AG08395 (cell line): ENCODE results near the gene CENPU.
"Not testable (repeated sequence)": the region's sequence is repeated elsewhere in the genome, so short reads cannot be mapped to it uniquely, and the experiment has no call there.

ENCODE experiments used
- DNase-seq: peaks from one replicate; pipeline ENCODE4 v3.0.0; 2012; ENCODE audit warnings: mixed read lengths, low spot score

Gene CENPU

DNA sequence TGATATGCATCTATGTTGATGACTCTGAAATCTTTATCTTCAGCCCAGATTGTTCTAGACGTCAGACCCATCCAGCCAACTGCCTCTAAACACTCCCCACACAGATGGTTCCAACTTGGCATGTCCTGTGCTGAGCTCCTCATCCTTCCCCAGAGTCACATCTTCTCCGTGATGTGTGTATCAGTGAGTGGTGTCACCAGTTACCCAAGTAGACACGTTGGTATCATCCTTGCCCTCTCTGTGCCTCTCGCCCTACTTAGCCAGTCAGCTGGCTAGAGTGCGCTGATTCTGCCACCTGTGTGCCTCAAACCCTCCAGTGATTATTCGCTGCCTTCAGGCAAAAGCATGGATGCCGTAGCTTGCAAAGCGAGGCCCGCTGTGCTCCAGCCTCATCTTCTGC, 65.8 kb downstream of the CENPU start:
- no peak for DNase-seq

DNA sequence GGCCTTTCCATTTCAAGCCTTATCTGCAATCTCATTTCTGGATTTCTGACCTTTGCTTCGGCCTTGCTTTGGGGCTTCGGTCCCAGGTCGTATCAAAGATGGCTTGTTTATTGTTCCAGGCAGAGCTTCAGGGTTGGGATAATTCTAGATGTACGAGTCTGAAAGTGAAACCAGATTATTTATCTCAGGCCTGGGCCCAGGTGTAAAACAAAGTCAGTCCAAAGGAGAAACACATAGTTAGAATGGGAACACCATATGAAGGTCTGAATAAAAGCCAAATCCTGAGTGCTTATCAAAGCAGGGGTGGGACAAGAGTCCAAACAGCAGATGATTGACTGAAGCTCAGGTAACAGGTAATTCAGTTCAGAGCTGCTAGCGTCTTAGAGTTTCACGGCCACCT, 67.2 kb downstream of the CENPU start:
- DNase-seq = no peak

DNA sequence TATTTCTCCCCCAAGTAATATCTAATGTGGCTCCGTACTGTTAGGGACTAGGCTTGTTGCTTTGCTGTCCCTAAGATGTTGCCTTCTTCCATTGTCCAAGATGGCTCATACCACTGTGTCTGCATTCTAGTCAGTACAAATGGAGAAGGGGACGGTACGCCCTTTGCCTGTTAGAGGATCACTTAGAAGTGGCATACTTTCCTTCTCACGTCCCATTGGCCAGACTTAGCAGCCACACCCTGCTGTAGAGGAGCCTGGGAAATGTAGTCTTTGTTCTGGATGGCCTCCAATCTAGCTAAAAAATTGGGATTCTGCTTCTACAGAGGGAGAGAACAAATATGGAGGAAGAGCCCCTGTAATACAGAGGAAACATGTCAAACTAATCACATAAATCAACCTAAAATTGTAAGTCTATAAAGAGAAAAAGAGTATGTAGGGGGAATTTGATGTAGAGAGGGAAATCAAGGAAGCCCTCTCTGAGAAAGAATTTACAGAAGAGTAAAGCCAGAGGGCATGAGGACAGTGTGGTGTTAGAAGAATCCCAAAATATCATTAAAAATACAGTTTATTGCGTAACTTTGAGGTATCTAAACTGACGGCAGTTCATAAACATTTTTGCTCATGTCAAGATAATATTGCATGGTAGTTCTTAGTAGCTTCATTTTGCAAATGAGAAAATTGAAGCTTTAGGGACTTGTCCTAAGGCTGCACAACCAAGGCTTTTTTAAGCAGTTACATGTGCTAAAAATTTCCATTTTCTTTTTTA, 69.3 kb downstream of the CENPU start:
- peak; percentile 48 for DNase-seq

DNA sequence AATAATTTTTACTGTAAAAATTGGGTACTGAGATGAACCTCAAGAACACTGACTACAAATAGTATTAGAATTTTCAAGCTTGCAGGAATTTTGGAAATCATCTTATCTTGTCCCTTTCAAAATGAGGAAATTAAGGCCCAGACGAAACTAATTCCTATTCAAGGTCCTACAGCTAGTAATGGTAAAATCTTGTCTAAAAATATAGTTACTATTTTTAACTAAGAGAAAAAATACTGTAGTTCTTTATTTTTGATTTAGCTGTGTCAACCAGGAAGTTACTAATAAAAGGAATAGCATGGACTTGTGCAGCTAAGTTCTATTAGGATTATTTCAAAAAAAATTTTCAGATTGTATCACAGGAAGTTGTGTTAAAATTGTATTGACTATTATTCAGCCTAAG, 71.7 kb downstream of the CENPU start:
- DNase-seq = no peak

DNA sequence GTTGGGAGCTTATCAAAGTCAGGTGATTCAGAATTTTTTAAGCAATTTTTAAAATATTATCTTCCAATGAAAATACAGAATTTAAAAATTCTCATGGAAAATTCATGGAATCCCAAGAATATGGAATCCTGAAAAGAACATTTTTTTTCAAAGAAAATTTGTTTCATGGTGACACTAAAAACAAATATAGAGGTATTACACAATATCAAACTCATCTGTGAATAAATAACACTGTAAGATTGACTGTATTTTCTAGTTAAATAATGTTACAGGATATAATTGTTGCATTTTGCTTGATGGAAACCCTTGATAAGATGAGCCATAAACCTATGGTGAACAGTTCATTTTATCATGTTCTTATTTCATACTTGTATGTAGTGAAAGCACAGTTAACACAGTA, 72.9 kb downstream of the CENPU start:
- DNase-seq = no peak

DNA sequence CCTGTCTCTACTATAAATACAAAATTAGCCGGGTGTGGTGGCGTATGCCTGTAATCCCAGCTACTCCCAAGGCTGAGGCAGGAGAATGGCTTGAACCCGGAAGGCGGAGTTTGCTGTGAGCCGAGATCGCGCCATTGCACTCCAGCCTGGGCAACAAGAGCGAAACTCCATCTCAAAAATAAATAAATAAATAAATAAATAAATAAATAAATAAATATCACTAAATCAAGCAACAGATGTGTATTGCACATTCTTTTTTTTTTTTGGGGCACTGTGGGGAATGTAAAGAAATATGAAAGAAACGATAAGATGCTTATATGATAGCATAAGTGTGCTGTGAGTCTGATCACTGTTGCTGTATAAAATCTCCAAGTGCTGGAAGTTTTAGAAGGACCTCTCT, 76.1 kb downstream of the CENPU start:
- not testable (repeated sequence) for DNase-seq

DNA sequence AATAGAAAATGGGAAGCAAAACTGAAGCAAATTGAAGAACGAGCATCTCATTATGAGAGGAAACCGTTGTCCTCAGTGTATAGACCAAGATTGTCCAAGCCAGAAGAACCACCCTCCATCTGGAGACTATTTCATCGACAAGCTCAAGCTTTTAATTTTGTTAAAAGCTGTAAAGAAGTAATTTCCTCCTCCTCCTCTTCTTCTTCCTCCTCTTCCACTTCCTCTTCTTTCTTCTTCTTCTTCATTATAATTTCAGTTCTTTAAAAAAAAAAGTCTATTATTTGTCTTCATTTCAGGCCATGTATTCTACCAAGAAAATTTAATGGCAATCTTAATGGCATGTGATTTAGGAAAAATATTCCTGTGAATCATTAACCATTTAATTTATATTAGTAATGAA, 76.8 kb downstream of the CENPU start:
- no peak for DNase-seq

DNA sequence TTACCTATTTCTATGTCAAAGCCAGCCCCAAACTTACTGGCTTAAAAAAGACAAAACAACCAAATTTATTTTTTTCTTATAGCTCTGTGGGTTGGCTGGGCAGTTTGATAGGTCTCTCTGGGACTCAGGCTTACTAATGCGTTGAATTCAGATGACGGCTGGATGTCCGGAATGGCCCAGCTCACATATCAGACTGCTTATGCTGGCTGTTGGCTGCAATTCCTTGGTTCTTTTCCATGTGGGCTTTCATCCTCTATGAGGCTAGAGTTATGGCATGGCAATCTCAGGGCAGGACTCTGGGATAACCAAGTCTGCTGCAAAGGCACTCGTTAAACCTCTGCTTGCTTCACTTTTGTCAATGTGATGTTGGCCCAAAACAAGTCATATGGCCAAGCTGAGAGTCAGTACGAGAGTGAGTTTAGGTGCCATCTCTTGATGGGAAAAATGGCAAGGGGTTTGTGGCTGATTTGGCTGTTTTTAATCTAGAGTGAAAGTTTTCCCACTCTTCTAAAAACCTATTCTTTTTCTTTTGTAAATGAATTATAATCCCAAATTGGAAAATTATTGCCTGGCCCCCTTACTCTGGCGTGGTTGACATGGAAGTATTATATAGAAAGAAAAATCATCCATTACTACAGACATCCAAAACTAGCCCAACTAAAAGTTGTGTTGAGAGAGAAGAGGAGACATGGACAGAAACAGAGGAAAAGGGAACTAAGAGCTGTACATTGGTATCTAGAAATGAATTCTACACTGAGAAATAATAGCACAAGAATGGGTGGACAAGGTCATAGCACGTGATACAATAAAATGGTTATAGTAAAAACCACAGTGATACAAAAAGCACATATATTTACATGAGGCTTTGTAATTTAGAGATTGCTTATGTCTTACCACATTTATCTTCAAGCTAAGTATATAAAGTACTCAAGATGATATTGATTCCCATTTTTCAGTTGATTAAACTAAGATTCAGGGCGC, 77.7 kb downstream of the CENPU start:
- no peak for DNase-seq

DNA sequence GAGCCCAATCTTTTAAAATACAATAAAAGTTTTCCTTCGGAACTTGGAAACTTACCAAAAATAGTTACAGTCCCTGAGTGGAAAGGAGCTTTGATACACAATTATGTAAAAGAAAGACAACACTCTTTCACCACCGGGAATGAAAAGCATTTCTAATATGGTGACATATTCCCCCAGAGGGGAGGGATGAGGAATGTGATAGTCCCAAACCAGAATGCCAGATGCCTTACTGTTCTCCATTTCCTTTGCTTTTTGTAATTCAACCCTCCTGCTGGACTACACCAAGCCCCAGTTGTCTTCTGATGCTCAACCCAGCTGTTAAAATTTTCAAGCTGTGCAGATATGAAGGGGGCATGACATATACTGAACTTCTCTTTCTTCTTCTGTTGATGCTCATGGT, 80.2 kb downstream of the CENPU start:
- peak; percentile 38 for DNase-seq

DNA sequence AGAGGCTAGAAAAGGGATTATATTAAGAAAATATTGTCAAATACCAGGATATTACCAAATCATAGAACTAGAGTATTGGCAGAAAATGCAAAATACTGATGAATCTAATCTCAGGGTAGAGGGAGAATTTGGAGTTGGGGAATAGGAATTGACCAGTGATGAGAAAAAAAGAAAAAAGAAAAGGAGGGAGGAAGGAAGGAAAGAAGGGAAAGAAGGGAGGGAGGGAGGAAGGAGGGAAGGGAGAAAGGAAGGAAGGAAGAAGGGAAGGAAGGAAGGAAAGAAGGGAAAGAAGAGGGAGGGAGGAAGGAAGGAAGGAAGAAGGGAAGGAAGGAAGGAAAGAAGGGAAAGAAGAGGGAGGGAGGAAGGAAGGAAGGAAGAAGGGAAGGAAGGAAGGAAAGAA, 81.2 kb downstream of the CENPU start:
- DNase-seq = not testable (repeated sequence)

DNA sequence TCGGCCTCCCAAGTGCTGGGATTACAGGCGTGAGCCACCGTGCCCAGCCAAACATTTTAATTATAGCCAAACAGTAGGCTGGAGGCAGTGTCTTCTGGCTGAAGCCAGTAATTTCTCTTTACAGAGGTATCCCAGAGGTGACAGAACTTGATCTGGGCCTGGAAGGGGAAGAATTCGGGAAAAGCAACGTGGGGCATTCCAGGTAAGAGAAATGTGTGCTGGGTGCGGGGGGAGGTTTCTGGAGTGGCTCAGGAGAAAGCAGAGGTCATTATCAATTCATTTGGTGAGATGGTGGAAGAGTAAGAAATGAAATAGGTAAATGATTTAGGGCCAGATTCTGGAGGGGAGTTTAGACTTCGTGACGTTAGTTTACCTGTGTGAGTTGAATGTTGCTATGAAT, 82.0 kb downstream of the CENPU start:
- DNase-seq = no peak

DNA sequence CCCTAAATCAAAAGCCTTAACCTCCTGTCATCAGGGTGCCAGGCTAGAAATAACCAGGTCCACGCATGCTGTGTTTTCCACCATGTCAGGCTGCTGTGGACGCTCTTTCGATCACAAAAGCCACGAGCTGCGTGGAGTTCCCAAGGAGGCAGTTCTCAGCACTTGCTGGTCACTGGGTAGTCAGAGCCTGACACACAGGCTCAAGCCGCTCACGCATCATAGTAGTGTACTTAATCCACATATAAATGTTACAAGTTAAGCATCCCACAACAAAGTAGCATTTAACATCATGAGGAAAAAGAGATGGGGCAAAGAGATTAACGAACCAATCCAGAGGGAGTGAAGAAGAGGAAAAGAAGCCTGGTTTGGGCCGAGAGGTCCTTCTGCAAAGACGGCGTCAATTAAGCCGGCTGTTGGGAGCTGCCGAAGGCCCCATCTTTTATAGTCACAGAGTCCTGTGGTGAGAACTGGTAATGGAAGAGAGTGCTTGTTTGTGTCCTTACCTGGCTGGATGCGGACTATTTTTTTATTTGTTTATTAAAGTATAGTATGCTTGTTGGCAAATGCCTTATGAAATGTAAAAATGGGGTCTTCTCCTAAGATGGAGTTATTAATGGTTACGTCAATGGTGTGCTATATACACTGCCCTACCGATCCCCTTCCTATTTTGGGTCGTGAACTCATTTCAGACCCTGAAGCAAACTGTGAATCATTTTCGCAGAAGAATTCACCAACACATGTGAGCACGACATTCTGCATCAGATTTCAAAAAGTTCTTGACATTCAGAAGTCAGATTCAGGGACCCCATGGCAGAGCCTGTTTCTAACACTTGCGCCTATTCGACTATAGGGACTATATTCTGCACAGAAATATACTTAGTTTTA, 83.7 kb downstream of the CENPU start:
- DNase-seq = peak; percentile 19

DNA sequence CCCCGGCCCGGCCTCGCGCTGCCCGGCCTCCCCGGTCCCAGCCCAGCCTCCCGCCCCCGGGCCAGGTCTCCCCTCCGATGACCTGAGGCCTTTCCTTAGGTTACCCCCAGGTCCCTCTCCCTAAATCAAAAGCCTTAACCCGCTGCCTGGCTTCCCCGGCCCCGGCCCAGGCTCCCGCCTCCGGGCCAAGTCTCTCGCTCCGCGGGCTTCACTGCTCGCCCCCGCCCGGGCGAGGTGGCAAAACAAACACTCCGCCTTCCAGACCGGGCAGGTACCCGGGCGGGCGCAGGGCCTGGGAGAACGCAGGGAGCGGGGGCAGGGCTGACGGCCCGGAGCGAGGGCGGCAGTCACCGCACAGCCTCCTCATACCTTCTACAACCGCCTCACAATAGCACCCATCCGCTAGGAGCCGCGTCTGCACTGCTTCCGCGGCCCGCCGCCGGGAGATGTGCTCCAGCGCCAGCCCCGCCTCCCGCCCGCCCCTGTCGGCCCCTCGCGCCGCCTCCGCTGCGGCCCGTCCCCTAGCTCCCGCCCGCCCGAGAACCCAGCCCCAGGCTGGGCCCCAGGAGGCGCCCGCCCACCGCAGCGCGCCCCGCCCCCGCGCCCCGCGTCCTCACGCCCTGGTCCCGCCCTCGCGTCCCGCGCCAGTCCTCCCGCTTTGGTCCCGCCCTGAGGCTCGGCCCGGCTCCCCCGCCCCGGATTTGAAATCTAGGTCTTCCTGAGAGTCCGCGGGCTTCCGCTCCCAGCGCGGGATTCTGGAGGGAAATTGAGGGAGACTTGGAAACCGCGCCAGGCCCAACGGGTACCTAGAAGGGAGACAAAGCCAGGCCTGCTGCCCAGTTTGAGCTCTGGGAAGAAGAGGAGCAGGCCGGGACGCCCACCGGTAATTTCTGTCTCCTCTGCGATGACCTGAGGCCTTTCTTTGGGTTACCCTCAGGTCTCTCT, 84.6 kb downstream of the CENPU start, which contains the start of the genes CASP3 and PRIMPOL:
CASP3 (minus strand) TSS at position 422 of the 945 bp plus-strand sequence. CDS start 10,994 bp downstream, outside the sequence.
PRIMPOL (plus strand) TSS at position 713 of the 945 bp plus-strand sequence. CDS start 7,403 bp downstream, outside the sequence.
- DNase-seq = peak; percentile 91

DNA sequence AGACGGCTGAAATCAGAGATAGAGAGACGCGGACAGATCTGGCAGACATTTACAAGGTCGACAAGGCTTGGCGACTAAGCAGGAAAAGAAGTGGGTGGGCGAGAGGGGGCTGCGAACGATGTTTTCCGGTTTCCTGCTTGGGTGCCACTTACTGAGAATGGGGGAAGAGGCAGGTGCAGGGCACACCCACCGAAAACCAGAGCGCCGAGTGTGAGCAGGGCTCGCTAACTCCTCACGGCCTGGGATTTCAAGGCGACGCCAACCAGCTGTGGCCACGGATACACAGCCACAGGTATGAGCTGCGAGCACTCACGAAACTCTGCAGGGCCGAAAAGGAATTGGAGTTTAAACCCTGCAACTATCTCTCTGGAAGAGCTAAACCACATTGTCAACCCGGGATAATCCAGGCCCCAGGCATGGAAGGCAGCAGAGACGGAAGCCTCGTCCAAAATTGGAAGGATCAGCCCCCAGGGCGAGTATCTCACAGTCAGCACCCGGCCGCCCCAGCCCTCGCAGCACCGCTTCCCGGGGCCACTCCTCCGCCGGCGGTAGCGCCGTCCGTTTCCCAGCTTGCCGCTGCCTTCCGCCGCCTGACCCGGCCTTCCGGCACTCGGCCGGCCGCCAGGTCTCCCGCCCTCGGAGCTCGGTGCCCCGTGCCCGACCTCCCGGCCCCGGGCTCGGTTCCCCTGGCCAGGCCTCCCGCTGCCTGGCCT, 85.4 kb downstream of the CENPU start:
- peak; percentile 40 for DNase-seq

DNA sequence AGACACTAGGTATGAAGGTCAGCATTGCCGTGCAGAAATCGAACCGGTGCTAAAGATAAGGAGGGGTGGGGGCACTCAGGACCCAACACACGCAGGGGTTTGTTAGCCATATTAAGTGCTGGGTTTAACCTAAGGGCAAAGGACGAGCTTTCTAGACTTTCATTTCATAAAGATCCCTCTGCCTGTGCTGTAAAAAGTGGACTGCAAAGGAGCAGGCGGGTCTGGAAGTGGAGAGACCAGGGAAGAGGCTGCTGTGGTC, 85.9 kb downstream of the CENPU start:
- DNase-seq = no peak

DNA sequence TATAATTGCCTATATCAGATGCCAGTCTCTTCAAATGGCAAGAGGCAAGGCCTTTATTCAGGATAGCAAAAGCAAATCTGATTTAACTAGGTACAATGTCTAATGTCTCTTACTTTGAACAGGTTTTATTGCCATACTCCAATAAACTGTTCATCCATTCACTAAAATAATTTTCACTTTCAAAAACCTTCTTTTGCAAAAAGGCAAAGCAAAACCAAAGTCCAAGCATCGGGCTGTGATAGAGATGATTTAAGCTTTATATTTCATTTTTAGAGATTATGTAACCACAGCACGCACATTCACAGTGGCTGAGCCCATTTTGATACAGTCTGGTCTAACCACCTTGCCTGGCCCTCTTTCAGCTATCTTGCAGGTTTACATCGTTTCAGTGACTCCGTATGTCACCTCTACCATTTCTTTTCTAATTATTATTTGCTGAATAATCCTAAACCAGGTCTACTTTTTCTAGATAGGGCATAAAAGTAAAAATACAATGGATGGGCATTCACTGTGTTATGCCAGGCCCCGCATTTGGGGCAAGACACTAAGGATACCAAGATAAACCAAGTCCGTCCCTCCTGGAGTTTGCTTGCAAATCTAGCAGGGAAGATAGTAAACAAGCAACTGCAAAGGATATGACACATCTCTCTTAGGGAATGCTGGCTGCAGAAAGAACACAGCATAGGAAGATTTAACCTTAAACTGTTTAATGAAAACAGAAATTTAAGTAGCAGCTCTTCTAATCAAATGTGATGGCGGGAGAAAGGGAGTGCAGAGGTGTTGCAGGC, 86.4 kb downstream of the CENPU start:
- no peak for DNase-seq

DNA sequence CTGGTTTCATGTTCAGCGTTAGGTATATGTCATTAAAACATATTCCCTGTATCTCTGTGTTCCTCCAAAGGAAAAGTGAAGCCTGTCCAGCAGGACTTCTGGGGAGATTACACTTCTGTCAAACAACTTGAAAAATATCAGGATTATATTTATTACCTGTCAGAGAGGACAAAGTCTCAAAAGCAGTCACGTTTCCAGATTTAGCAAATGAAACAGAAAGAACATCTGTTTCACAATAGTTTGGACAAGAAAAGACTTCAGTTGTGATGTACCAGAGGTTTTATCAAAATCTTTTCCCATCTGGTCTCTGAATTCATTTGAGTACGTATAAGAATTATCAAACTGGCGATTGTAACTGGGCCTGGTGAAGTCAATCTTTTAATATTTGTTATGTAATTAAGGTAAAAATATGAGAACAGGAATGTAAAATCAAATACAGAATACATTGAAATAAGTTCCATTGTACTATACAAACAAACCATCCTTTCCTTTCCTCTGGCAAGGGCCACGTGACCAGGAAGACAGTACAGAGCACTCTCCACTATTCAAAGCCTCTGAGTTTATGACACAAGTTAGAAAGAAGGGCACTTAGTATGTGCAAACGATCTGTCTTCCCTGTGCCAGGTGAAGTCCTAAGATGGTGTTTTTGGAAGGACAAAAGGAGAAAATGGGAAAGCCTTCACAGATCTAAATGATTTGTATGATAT, 87.8 kb downstream of the CENPU start:
- DNase-seq = no peak

DNA sequence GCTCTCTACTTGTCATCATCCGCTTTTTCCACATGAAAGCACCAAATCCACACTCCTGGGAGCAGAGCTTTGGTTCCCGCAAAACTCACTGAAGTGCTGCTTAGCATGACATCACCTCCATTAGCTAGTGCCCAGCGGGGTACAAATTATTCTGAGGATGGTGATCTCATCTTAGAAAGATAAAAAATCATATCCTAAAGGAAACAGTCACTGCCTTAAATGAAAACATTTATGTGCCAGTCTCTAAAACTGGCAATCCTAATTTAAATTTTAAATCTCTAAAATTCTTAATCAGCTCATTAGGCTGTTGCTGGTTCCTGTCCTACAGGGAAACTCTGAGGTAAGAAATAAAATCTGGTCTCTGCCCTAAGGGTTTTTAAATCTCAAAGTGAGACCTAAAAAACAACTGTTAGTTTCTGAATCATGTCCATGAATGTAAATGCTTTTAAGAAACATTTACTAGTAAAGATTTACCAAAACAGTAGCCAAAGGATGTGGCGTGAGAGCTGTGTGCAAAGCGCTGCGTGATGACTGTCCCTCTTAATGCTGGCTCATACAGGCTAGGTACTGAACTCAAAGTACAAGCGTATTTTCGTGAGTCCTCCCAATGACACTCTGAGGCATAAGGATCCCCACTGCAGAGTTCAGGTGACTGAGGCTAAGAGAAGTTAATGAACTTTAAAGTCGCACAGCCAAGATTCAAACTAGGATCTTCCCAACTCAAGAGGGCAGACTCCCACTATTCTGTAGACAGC, 89.2 kb downstream of the CENPU start:
- no peak for DNase-seq
